Jurkat, Clone E6-1 (cell line): ENCODE data around the gene LSR.
"Not testable (repeated sequence)": the region's sequence is repeated elsewhere in the genome, so short reads cannot be mapped to it uniquely, and the experiment has no call there.

Experiments used
- DNase-seq: peaks from one replicate; pipeline ENCODE4 v3.0.0-alpha.2; 2011; ENCODE audit warnings: low read depth, low spot score
- H3K4me3 ChIP-seq: 2 replicates; pipeline ENCODE4 v1.5.1; 2011; ENCODE audit warnings: mild to moderate bottlenecking, low read length, control low read depth, moderate library complexity

LSR gene

DNA sequence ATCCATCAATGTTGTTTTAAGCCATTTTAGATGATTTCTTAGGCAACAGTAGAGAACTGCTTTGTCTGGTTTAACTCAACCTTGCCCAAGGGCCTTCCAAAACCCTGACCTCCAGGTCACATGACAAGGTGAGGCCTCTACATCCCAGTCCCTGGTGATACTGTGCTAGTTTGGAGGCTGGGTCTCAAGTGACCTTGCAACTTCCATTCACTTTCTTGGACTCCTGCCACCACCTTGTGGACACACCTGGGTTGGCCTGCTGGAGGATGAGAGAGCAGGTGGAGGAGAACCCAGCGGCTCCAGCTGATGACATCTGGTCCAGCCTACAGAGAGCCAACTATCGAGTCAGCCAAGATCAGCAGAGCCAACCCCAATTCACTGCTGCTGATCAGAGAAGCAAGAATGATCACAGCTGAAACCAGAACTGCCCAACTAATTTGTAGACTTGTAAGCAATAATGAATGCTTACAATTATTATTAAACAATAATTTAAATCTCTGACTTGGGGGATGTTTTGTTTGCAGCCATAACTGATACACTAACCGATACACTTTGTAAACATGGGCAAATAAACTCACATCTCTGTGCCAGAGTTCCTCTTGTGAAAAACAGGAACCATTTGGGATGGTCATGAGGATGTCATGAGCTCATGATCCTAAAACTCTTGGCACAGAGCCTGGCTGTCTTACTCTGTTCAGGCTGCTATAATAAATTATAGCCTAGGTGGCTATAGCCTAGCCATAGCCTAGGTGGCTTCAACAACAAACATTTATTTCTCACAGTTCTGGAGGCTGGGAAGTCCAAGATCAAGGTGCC is 31.8 kb upstream of the LSR start:
- no peak for DNase-seq
- H3K4me3 ChIP-seq = no peak overlapping the region

DNA sequence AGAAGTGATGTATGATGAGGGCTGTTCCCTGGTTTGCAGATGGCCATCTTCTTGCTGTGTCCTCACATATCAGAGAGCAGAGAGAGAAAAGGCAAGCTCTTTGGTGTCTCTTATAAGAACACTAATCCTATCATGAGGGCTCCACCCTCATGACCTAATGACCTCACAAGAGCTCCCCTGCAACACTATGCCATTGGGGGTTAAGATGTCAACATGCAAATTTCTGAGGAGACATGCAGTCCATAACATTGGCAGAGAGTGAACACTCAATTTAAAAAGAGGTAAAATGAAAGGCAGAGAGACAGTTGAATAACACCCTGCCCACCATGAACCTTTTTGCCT is 31.2 kb upstream of the LSR start:
- no peak for DNase-seq
- H3K4me3 ChIP-seq = no peak overlapping the region

GRCh38 chr19:35219008-35219407 is 29.8 kb upstream of the LSR start:
- DNase-seq = no peak

GRCh38 chr19:35220315-35220921 is 28.4 kb upstream of the LSR start:
- no peak for DNase-seq
- no peak overlapping the region for H3K4me3 ChIP-seq

More at GRCh38 chr19:35219008-35219407, 29.8 kb upstream of the LSR start:
- H3K4me3 ChIP-seq = no peak overlapping the region

GRCh38 chr19:35220973-35221590 is 27.7 kb upstream of the LSR start:
- H3K4me3 ChIP-seq, DNase-seq: not testable (repeated sequence)

GRCh38 chr19:35222373-35223015 is 26.3 kb upstream of the LSR start:
- no peak for DNase-seq
- H3K4me3 ChIP-seq = no peak overlapping the region

DNA sequence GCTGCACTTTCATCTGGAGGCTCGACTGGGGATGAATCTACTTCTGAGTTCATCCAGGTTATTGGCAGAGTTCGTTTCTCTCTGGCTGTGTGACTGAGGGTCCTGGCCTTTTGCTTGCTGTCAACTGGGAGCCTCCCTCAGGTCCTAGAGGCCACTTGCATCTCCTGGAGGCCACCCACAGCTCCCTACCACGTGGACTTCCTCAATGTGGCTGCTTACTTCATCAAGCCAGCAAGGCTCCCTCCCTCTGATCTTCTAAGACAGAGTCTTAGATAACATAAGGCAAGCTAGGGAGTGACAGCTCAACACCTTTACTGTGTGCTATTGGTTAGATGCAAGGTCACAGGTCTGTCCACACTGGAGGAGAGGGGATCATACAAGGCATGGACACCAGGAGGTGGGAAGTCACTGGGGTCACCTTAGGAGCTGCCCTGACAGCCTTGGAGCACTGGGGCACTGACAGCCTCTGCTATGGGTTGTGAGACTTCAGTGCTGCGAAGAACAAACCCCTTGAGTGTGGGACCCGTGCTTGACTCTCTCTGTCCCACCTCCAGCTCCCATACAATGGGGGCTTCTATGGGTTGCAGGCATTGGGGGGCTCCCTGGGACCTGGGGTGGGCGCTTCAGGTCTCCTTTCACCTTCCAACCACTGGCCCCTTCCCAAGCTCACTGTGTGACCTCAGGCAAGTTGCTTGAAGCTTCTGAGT is 25.6 kb upstream of the LSR start:
- no peak for DNase-seq
- H3K4me3 ChIP-seq = no peak overlapping the region

DNA sequence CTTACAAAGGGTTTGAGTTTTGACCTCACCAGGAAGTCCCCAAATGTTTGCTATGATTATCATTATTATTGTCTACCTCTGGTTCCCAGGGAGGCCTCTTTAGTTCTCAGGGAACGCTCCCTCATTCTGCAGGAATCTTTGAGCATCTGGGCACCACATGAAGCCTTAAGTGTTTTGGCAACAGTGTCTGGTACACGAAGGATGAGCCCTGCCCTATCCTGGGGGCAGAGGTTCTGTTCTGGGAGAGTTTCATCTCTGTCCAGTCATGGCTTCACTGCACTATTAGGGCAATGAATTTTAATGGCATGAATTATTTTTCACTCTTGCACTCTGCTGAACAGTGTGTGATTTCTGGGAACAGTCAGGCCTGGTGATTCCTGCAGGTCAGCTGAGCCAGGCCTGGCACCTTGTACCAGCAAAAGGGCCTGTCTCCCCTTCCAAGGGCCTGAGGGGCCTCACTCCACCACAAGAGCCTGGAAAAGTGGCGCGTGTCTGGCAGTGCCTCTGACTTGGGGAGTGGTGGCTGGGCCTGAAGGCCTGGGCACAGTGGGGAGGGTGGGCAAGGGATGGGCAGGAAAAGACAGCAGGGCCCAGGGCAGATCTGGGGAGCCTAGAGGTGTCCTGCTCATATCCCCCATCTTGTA is 24.8 kb upstream of the LSR start:
- DNase-seq = no peak

GRCh38 chr19:35224681-35225571 is 23.9 kb upstream of the LSR start:
- no peak for DNase-seq
- H3K4me3 ChIP-seq = no peak overlapping the region

More for the DNA sequence above, 24.8 kb upstream of the LSR start:
- no peak overlapping the region for H3K4me3 ChIP-seq

DNA sequence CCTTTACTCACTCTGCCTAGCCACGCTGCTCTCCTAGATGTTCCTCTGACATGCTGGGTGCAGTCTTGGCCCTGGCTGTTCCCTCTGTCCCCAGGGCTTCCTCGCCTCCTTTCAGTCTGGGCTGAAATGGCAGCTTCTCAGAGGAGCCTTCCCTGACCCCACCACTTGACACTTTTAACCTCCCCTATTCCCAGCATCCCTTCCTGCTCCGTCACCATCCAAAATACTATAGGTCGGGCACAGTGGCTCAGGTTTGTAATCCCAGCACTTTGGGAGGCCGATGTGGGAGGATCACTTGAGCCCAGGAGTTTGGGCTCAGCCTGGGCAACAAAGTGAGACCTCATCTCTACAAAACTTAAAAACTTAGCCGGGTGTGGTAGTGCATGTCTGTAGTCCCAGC is 22.9 kb upstream of the LSR start:
- DNase-seq = no peak
- H3K4me3 ChIP-seq = no peak overlapping the region

- DNase-seq = no peak
- H3K4me3 ChIP-seq = no peak overlapping the region
These were observed 22.1 kb upstream of the LSR start for GRCh38 chr19:35226748-35227147.

GRCh38 chr19:35228177-35228930 is 20.4 kb upstream of the LSR start, which contains the start of gene FAM187B:
TSS of gene FAM187B (minus strand) at chr19:35228739. CDS start at chr19:35228680, 59 bp downstream.
- no peak within 1 kb of the TSS for H3K4me3 ChIP-seq
- DNase-seq = no peak

GRCh38 chr19:35229601-35230000 is 19.2 kb upstream of the LSR start:
- H3K4me3 ChIP-seq = no peak overlapping the region
- DNase-seq = no peak

DNA sequence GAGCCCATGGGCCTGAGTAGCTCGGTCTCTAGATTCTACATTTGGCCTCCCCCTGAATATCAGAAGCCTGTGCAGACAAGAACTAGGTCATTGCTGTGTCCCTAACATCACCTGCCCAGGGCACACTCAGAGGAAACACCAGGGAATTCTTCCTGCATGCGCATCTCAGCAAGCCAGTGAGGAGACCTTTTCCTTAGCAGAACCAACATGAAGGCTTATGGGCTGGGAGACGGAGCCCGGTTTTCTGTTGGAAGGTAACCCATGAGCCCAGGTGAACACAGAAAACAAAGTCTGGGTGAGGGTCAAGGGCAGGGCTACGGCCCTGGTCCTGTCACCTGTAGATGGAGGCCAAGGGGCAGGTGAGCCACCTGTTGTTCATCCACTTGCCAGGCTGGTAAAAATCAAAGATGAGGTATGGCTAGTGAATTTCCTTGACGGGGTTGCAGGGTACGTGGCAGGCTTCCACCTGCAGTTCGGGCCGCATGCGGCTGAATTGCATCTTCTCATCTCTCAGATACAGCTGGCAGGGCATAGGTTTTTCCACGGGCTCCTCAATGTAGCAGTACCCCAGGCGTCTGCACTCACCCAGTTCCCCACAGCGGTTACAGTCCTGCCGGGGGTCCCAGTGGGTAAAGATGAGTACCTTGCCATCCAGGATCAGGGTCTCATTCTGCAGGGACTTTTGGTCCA is 16.7 kb upstream of the LSR start:
- DNase-seq = no peak
- H3K4me3 ChIP-seq = no peak overlapping the region

GRCh38 chr19:35232912-35233311 is 15.9 kb upstream of the LSR start:
- H3K4me3 ChIP-seq = no peak overlapping the region
- DNase-seq = no peak

- H3K4me3 ChIP-seq = no peak overlapping the region
- DNase-seq = no peak
These were observed 12.0 kb upstream of the LSR start for GRCh38 chr19:35236638-35237400.
